ENCODE results near the gene RFX4.

DNA sequence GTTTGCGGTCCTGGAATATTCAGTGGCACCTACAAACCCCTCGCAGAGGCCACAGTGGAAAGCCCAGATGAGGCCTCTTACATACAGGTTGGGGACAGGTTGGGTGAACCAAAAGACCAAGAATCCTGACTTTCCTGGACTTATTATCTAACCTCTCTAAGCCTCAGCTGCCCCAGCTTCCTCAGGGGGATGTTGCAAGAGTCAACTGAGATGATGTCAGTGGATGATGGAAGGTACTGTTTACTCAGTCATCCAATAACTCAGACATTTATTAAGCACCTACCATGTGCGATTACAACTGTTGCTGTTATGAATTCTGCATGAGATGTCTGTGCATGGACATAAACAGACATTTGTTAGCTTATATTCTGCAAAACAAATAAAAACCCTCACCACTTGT, 72.8 kb downstream of the RFX4 start:
- TF ChIP-seq POLR2A (IDR thresholded peaks at IDR 0.05; ENCODE audit: low read length) (no peak), GATA1 (IDR thresholded peaks at IDR 0.05; ENCODE audit: low read depth, low read length) (no peak)

Data from erythroblast (primary cell).